Skin epidermis (tissue), 12 donors: ENCODE results near the gene SP3.

Experiments
- H3K27ac ChIP-seq, 21 experiments: fragments of 200-600 bp; sonication (generic) in 11 of 21; one replicate each; pipeline ENCODE4 v1.5.0; 2020; ENCODE audit warnings: mild to moderate bottlenecking in 3 of 21, inconsistent platforms in 2 of 21, moderate library complexity in 2 of 21
- H3K4me3 ChIP-seq, 7 experiments: fragments of 200-600 bp; sonication (generic) in 2 of 7; one replicate each; pipeline ENCODE4 v1.5.0; 2020; ENCODE audit warnings: inconsistent platforms in 2 of 7, mild to moderate bottlenecking in 2 of 7, moderate library complexity in 1 of 7

Gene SP3

GRCh38 chr2:173978447-173978846 lies 13.3 kb upstream of the SP3 start:
- Histone ChIP-seq H3K27ac (no peak overlapping the region), H3K4me3 (no peak overlapping the region)

GRCh38 chr2:173972636-173973035 lies 7.5 kb upstream of the SP3 start:
- no peak overlapping the region for H3K4me3 ChIP-seq
- H3K27ac ChIP-seq = no peak overlapping the region

- H3K27ac ChIP-seq = no peak overlapping the region
- no peak overlapping the region for H3K4me3 ChIP-seq
Measured at GRCh38 chr2:173972165-173972564, 7.0 kb upstream of the SP3 start.

GRCh38 chr2:173970516-173970924 lies 5.3 kb upstream of the SP3 start:
- Histone ChIP-seq H3K4me3 (no peak overlapping the region), H3K27ac (no peak overlapping the region)

GRCh38 chr2:173969886-173970285 lies 4.7 kb upstream of the SP3 start:
- no peak overlapping the region for H3K4me3 ChIP-seq
- no peak overlapping the region for H3K27ac ChIP-seq

- H3K27ac ChIP-seq = no peak overlapping the region
- H3K4me3 ChIP-seq = no peak overlapping the region
Measured at GRCh38 chr2:173968551-173968950, 3.4 kb upstream of the SP3 start.

GRCh38 chr2:173966274-173967098 lies 1.3 kb upstream of the SP3 start:
- H3K4me3 ChIP-seq = peak overlapping the region; percentile 63 to 99 (median 90)
- peak overlapping the region; percentile 95 to 100 (median 100) for H3K27ac ChIP-seq

- peak overlapping the region; percentile 95 to 100 (median 100) for H3K27ac ChIP-seq
- H3K4me3 ChIP-seq = peak overlapping the region; percentile 63 to 99 (median 90)
Measured at GRCh38 chr2:173964565-173965371, 405 bp downstream of the SP3 start.

- Histone ChIP-seq H3K4me3 (peak overlapping the region; percentile 63 to 99 (median 90)), H3K27ac (peak overlapping the region; percentile 95 to 100 (median 100))
Measured at GRCh38 chr2:173963817-173964564, 1.2 kb downstream of the SP3 start.

- Histone ChIP-seq H3K27ac (peak overlapping the region; percentile 95 to 100 (median 100)), H3K4me3 (peak overlapping the region; percentile 63 to 99 (median 90))
Measured at GRCh38 chr2:173963323-173963816, 1.8 kb downstream of the SP3 start.

GRCh38 chr2:173962583-173963110 lies 2.5 kb downstream of the SP3 start:
- peak overlapping the region in 19 of 21 experiments; percentile 95 to 100 (median 100) for H3K27ac ChIP-seq

GRCh38 chr2:173962031-173962430 lies 3.1 kb downstream of the SP3 start:
- Histone ChIP-seq H3K4me3 (peak overlapping the region in 6 of 7 experiments; percentile 64 to 99 (median 91)), H3K27ac (peak overlapping the region in 15 of 21 experiments; percentile 4 to 100 (median 100))

More at GRCh38 chr2:173962583-173963110, 2.5 kb downstream of the SP3 start:
- H3K4me3 ChIP-seq = peak overlapping the region; percentile 63 to 99 (median 90)

- Histone ChIP-seq H3K27ac (peak overlapping the region in 1 of 21 experiments; percentile 31), H3K4me3 (no peak overlapping the region)
Measured at GRCh38 chr2:173961346-173961705, 3.8 kb downstream of the SP3 start.

GRCh38 chr2:173959909-173960308 lies 5.3 kb downstream of the SP3 start:
- H3K4me3 ChIP-seq = no peak overlapping the region
- H3K27ac ChIP-seq = no peak overlapping the region

- Histone ChIP-seq H3K27ac (no peak overlapping the region), H3K4me3 (no peak overlapping the region)
Measured at GRCh38 chr2:173959358-173959884, 5.8 kb downstream of the SP3 start.

- no peak overlapping the region for H3K27ac ChIP-seq
- H3K4me3 ChIP-seq = no peak overlapping the region
Measured at GRCh38 chr2:173958198-173958846, 6.9 kb downstream of the SP3 start.

GRCh38 chr2:173957517-173957916 lies 7.7 kb downstream of the SP3 start:
- no peak overlapping the region for H3K4me3 ChIP-seq

GRCh38 chr2:173956454-173956853 lies 8.7 kb downstream of the SP3 start:
- no peak overlapping the region for H3K4me3 ChIP-seq
- peak overlapping the region in 1 of 21 experiments; percentile 31 for H3K27ac ChIP-seq

More at GRCh38 chr2:173957517-173957916, 7.7 kb downstream of the SP3 start:
- H3K27ac ChIP-seq = no peak overlapping the region

GRCh38 chr2:173955867-173956266 lies 9.3 kb downstream of the SP3 start:
- Histone ChIP-seq H3K27ac (no peak overlapping the region), H3K4me3 (no peak overlapping the region)
